ENCODE data around the gene TTC33.

DNA sequence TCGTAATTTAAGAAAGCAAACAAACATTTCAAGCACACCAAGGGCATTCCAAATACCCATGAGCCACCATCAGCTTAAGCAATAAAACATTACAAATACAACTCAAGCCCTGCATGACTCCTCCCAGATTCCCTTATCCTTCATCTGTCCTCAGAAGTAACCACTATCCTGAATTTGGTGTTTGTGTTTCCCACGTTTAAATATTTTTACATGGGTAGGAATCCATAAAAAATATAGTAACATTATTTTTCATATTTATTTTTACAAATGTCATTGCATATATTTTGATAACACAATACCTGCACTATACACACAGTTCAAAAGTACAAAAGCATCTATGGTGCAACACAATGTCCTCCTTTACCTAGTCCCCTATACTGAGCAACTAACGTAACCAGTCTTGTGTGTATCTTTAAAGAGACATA lies 36.0 kb upstream of the TTC33 start:
- TF ChIP-seq EZH2phosphoT487 (IDR thresholded peaks at IDR 0.05; ENCODE audit: low read depth) (no peak), CTCF (IDR thresholded peaks at IDR 0.05; ENCODE audit: low read depth, low read length) (no peak)

All from OCI-LY3 (cell line).